Natural killer cell (primary cell): Measurements from ENCODE around the gene PLPPR1. TPM values are rescaled to one million over a fixed set of nuclear protein-coding genes. Genes with fewer than 3 reads are reported as not detected.

Experiments used
- ATAC-seq, 3 donors: fragments of 150-1000 bp in 2 of 3; fragments of 200-7000 bp in 1 of 3; cut with Tn5 transposase; 1 replicate in 1 of 3; 2 replicates in 2 of 3; pipeline ENCODE4 v1.10.0; 2021; ENCODE audit warnings: mild to moderate bottlenecking in 2 of 3, moderate library complexity in 2 of 3
- DNase-seq, 2 donors: peaks; one replicate each; pipeline versions ENCODE4 v3.0.0 to v3.0.0-alpha.2; 2013 to 2021; ENCODE audit warnings: mixed read lengths in 1 of 2
- H3K27ac ChIP-seq: one replicate; pipeline ENCODE4 v1.5.1; 2013; ENCODE audit warnings: mild to moderate bottlenecking, low read length
- H3K27me3 ChIP-seq: one replicate; pipeline ENCODE4 v1.6.1; 2013; ENCODE audit warnings: low read length; ENCODE audit not compliant: control insufficient read depth, insufficient read depth
- H3K36me3 ChIP-seq: one replicate; pipeline ENCODE4 v1.6.1; 2013; ENCODE audit warnings: low read length; ENCODE audit not compliant: control insufficient read depth, insufficient read depth
- H3K4me1 ChIP-seq: one replicate; pipeline ENCODE4 v1.6.1; 2013; ENCODE audit warnings: low read length; ENCODE audit not compliant: control insufficient read depth, insufficient read depth
- H3K4me3 ChIP-seq: one replicate; pipeline ENCODE4 v1.5.1; 2013; ENCODE audit warnings: low read length
- H3K9me3 ChIP-seq: one replicate; pipeline ENCODE4 v1.6.1; 2013; ENCODE audit warnings: low read length; ENCODE audit not compliant: control insufficient read depth, insufficient read depth
- H3K27ac Mint-ChIP-seq, 2 donors: one replicate each; pipeline ENCODE4 v1.8.0; 2022; ENCODE audit warnings: mild to moderate bottlenecking in 2 of 2, mixed read lengths in 2 of 2, moderate library complexity in 1 of 2
- H3K27me3 Mint-ChIP-seq, 2 donors: one replicate each; pipeline ENCODE4 v1.8.0; 2022; ENCODE audit warnings: low read depth in 2 of 2, mixed read lengths in 2 of 2
- H3K36me3 Mint-ChIP-seq: one replicate; pipeline ENCODE4 v1.8.0; 2022; ENCODE audit warnings: mixed read lengths
- H3K4me1 Mint-ChIP-seq, 2 donors: one replicate each; pipeline ENCODE4 v1.8.0; 2022; ENCODE audit warnings: mixed read lengths in 2 of 2
- H3K4me3 Mint-ChIP-seq: one replicate; pipeline ENCODE4 v1.8.0; 2022; ENCODE audit warnings: mild to moderate bottlenecking, moderate library complexity, mixed read lengths
- H3K9me3 Mint-ChIP-seq, 2 donors: one replicate each; pipeline ENCODE4 v1.8.0; 2022; ENCODE audit warnings: mixed read lengths in 2 of 2
- WGBS: methylation state at CpG from one replicate; pipeline ENCODE4 v1.1.7; 2013; ENCODE audit warnings: missing lambda C conversion rate; ENCODE audit not compliant: insufficient coverage; 5-methylcytosine and 5-hydroxymethylcytosine counted together
- intact Hi-C: fragments of 100-400 bp; cut with micrococcal nuclease; formaldehyde crosslinking; loops from one replicate; pipeline ENCODE4 v1.14.2; 2022
- total RNA-seq, 4 donors: library from RNA; stranded (reverse); fragments of 120-200 nt in 1 of 4; gene quantifications; one replicate each; pipeline versions ENCODE4 v1.2.3 to v1.2.4, GENCODE V29; 2013 to 2022
- TF ChIP-seq, protein P1 (sequence below): fragments of 200-600 bp; IDR thresholded peaks from one replicate; pipeline ENCODE4 v1.8.0; 2022; ENCODE audit warnings: antibody characterized with exemption

Gene PLPPR1
- total RNA-seq, 3 donors from 2014 or later (not counting 1 experiment from before 2014, with no cell fraction given) = not detected

DNA sequence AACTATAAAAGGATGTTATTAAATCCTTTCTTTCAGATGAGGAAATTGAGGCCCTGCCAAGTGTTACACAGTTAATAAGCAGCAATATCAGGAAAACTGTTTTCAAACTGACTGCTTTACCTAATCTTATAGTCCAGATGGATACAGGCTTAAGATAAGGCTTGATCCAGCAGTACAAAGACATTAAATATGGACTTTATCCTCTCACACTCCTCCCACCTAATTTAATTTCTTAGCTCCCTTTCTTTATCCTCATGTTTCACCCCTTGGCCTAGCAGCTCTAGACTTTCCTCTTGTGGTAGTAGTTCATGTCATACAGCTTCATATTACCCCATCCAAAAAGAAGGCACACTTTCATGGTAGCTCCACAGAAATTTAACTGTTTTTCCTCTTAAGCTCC is 191.8 kb downstream of the PLPPR1 start:
- Mint-ChIP-seq H3K4me1 (no peaks in the 10 kb centered on the region), H3K27ac (no peak overlapping the region), H3K9me3 (peaks cover 0 to 7% of the 10 kb centered on the region in 2 donors), H3K36me3 (no peaks in the 10 kb centered on the region), H3K27me3 (no peaks in the 10 kb centered on the region), H3K4me3 (no peak overlapping the region)
- intact Hi-C loops = no loop called here
- TF ChIP-seq, protein P1, sequence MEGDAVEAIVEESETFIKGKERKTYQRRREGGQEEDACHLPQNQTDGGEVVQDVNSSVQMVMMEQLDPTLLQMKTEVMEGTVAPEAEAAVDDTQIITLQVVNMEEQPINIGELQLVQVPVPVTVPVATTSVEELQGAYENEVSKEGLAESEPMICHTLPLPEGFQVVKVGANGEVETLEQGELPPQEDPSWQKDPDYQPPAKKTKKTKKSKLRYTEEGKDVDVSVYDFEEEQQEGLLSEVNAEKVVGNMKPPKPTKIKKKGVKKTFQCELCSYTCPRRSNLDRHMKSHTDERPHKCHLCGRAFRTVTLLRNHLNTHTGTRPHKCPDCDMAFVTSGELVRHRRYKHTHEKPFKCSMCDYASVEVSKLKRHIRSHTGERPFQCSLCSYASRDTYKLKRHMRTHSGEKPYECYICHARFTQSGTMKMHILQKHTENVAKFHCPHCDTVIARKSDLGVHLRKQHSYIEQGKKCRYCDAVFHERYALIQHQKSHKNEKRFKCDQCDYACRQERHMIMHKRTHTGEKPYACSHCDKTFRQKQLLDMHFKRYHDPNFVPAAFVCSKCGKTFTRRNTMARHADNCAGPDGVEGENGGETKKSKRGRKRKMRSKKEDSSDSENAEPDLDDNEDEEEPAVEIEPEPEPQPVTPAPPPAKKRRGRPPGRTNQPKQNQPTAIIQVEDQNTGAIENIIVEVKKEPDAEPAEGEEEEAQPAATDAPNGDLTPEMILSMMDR = no peak
- ATAC-seq = no peak
- Histone ChIP-seq H3K27ac (no peak overlapping the region), H3K27me3 (no peaks in the 10 kb centered on the region), H3K9me3 (no peaks in the 10 kb centered on the region), H3K4me3 (no peak overlapping the region), H3K4me1 (no peaks in the 10 kb centered on the region), H3K36me3 (no peaks in the 10 kb centered on the region)
- DNase-seq = no peak

- TF ChIP-seq, protein P1 = no peak
Measured at GRCh38 chr9:101225271-101225670, 196.7 kb downstream of the PLPPR1 start.

GRCh38 chr9:101226161-101226560 is 197.6 kb downstream of the PLPPR1 start:
- Histone ChIP-seq H3K27ac (no peak overlapping the region), H3K9me3 (no peaks in the 10 kb centered on the region), H3K36me3 (no peaks in the 10 kb centered on the region), H3K4me1 (no peaks in the 10 kb centered on the region), H3K27me3 (no peaks in the 10 kb centered on the region), H3K4me3 (no peak overlapping the region)
- DNase-seq = no peak
- peaks cover 0 to 2% of the 10 kb centered on the region in 2 donors for H3K9me3 Mint-ChIP-seq
- H3K27ac Mint-ChIP-seq = no peak overlapping the region
- no peaks in the 10 kb centered on the region for H3K4me1 Mint-ChIP-seq
- H3K4me3 Mint-ChIP-seq = no peak overlapping the region
- no peak for ATAC-seq
- no peaks in the 10 kb centered on the region for H3K36me3 Mint-ChIP-seq
- TF ChIP-seq, protein P1 = no peak
- intact Hi-C loops = no loop called here
- no peaks in the 10 kb centered on the region for H3K27me3 Mint-ChIP-seq

More at GRCh38 chr9:101225271-101225670, 196.7 kb downstream of the PLPPR1 start:
- Histone ChIP-seq H3K9me3 (no peaks in the 10 kb centered on the region), H3K36me3 (no peaks in the 10 kb centered on the region), H3K4me1 (no peaks in the 10 kb centered on the region), H3K27ac (no peak overlapping the region), H3K4me3 (no peak overlapping the region), H3K27me3 (no peaks in the 10 kb centered on the region)
- intact Hi-C loops = no loop called here
- DNase-seq (no peak), ATAC-seq (no peak)
- H3K27ac Mint-ChIP-seq = no peak overlapping the region
- H3K36me3 Mint-ChIP-seq = no peaks in the 10 kb centered on the region
- H3K4me1 Mint-ChIP-seq = no peaks in the 10 kb centered on the region
- H3K27me3 Mint-ChIP-seq = no peaks in the 10 kb centered on the region
- whole genome bisulfite sequencing = 76% methylated on average over 4 of the region's 4 CpGs
- no peak overlapping the region for H3K4me3 Mint-ChIP-seq
- H3K9me3 Mint-ChIP-seq = peaks cover 0 to 4% of the 10 kb centered on the region in 2 donors

DNA sequence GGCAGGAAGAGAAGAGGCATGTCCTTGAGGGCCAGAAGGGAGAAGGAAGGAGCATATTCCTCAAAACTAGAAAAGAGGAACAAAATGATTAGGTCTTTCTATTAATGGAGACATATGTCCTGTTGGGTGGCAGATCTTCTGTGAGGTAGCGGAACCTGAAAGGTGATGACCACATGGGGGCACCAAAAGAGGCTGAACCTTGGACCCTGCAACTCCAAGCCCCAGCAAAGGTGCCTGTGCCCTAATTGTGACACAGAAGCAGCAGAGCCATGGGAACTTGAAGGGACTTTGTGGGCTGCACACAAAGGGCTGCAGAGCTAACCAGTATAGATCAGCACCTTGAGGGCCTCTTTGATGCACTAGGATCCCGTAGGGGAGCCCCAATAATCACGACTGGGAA is 198.3 kb downstream of the PLPPR1 start:
- no peak overlapping the region for H3K27ac Mint-ChIP-seq
- H3K27ac ChIP-seq = no peak overlapping the region
- intact Hi-C loops = no loop called here
- H3K9me3 ChIP-seq = no peaks in the 10 kb centered on the region
- ATAC-seq = no peak
- DNase-seq = no peak
- H3K36me3 ChIP-seq = no peaks in the 10 kb centered on the region
- H3K9me3 Mint-ChIP-seq = peaks cover 0 to 2% of the 10 kb centered on the region in 2 donors
- 81% methylated on average over 3 of the region's 3 CpGs for WGBS
- no peak overlapping the region for H3K4me3 ChIP-seq
- no peak overlapping the region for H3K4me3 Mint-ChIP-seq
- H3K4me1 ChIP-seq = no peaks in the 10 kb centered on the region
- no peaks in the 10 kb centered on the region for H3K4me1 Mint-ChIP-seq
- no peaks in the 10 kb centered on the region for H3K27me3 Mint-ChIP-seq
- H3K36me3 Mint-ChIP-seq = no peaks in the 10 kb centered on the region
- TF ChIP-seq, protein P1 = no peak
- H3K27me3 ChIP-seq = no peaks in the 10 kb centered on the region
